ENCODE results near the gene EIF2S2. TPM values are rescaled to one million over a fixed set of nuclear protein-coding genes. Genes with fewer than 3 reads are reported as not detected.

The EIF2S2 gene
- 37.9 TPM for total RNA-seq

GRCh38 chr20:34111702-34112599 is at the start of gene EIF2S2:
EIF2S2 (minus strand) TSS chr20:34112243; CDS start chr20:34112110, 133 bp downstream.

Small RNA genes lying within 50 kb of the gene (small RNA-seq; reads per million reads assigned to genes)
- not detected for gene MIR4755 (ENCODE audit: low replicate concordance)

Other genes starting within 250 kb of the EIF2S2 start
- gene RALY, start 118.3 kb downstream of the EIF2S2 start, total RNA-seq = 56.7 TPM
- not detected for gene ASIP, start 129.2 kb upstream of the EIF2S2 start, total RNA-seq
- 45.7 TPM for gene AHCY, start 191.1 kb upstream of the EIF2S2 start, total RNA-seq

Data from parietal lobe (tissue), 2 donors.